Body of pancreas (tissue), 4 donors: ENCODE data around the gene CDH2. TPM values are rescaled to one million over a fixed set of nuclear protein-coding genes. Genes with fewer than 3 reads are reported as not detected.
A peak's percentile ranks its signal among the peaks of the same experiment; 100 is the strongest.

Experiments
- ATAC-seq: fragments of 150-250 bp; one replicate; pipeline ENCODE4 v1.9.1; 2016
- DNase-seq, 4 donors: peaks; one replicate each; pipeline ENCODE4 v3.0.0-alpha.2; 2019
- H3K27ac ChIP-seq, 4 donors: fragments of 200-600 bp; sonication (generic); 1 replicate in 3 of 4; 2 replicates in 1 of 4; pipeline versions ENCODE4 v1.5.1 to v1.6.1; 2016 to 2019; ENCODE audit warnings: mild to moderate bottlenecking in 1 of 4, mixed read lengths in 1 of 4, moderate library complexity in 1 of 4
- H3K27me3 ChIP-seq, 2 donors: fragments of 200-600 bp; sonication (generic); one replicate each; pipeline ENCODE4 v1.6.0; 2016; ENCODE audit warnings: mild to moderate bottlenecking in 1 of 2
- H3K36me3 ChIP-seq, 2 donors: fragments of 200-600 bp; sonication (generic); replicated peaks in 1 of 2; 2 replicates each; pipeline ENCODE4 v1.5.1; 2016; ENCODE audit warnings: low read depth in 2 of 2; ENCODE audit not compliant: insufficient read depth in 1 of 2
- H3K4me1 ChIP-seq: fragments of 200-600 bp; sonication (generic); one replicate; pipeline ENCODE4 v1.6.0; 2016
- H3K4me3 ChIP-seq, 2 donors: fragments of 200-600 bp; sonication (generic); 1 replicate in 1 of 2; 2 replicates in 1 of 2; pipeline ENCODE4 v1.5.1; 2016 to 2019
- H3K9me3 ChIP-seq, 3 donors: fragments of 200-600 bp; sonication (generic); 1 replicate in 2 of 3; 2 replicates in 1 of 3; pipeline ENCODE4 v1.5.1; 2016
- CTCF ChIP-seq, 7 experiments: fragments of 450-650 bp in 4 of 7; fragments of 200-600 bp in 3 of 7; sonication (generic) in 3 of 7; IDR thresholded peaks; one replicate each; pipeline ENCODE4 v1.5.1; 2016 to 2019; ENCODE audit warnings: antibody characterized with exemption in 7 of 7
- POLR2A ChIP-seq, 3 donors: fragments of 450-650 bp; IDR thresholded peaks; one replicate each; pipeline ENCODE4 v1.6.1; 2016; ENCODE audit warnings: antibody characterized with exemption in 3 of 3, mild to moderate bottlenecking in 2 of 3
- WGBS, 2 donors: methylation state at CpG; one replicate each; pipeline ENCODE4 v1.1.5; 2017; 5-methylcytosine and 5-hydroxymethylcytosine counted together
- intact Hi-C: fragments of 100-400 bp; cut with DNase I; formaldehyde crosslinking; loops from one replicate; pipeline ENCODE4 v1.15.1; 2023
- total RNA-seq, 2 donors: library from RNA; depleted of rRNA; stranded (reverse); fragments of >200 nt; gene quantifications; one replicate each; pipeline ENCODE4 v1.1.0, GENCODE V29; 2016

Gene CDH2
- total RNA-seq, 2 donors from 2014 or later, result 0.33 to 0.78 TPM

GRCh38 chr18:28189400-28190239 is 12.7 kb upstream of the CDH2 start:
- Histone ChIP-seq H3K4me1 (no peaks in the 10 kb centered on the region), H3K27ac (no peak overlapping the region), H3K4me3 (no peak overlapping the region), H3K36me3 (no peaks in the 10 kb centered on the region), H3K27me3 (no peaks in the 10 kb centered on the region), H3K9me3 (no peaks in the 10 kb centered on the region)
- peak in 6 of 7 experiments; percentile 32 to 68 (median 57) for TF ChIP-seq CTCF (IDR thresholded peaks at IDR 0.05)
- no peak for TF ChIP-seq POLR2A (IDR thresholded peaks at IDR 0.05)
- peak; percentile 69 for ATAC-seq
- intact Hi-C loops, result no loop called here
- WGBS, 2 donors, result 39 to 40% methylated on average over 5 of the region's 5 CpGs
- peak in 3 of 4 donors; percentile 44 to 56 (median 50) for DNase-seq

GRCh38 chr18:28185121-28185520 is 8.2 kb upstream of the CDH2 start:
- no peaks in the 10 kb centered on the region for H3K36me3 ChIP-seq
- no peak overlapping the region for H3K4me3 ChIP-seq
- intact Hi-C loops, result no loop called here
- no peaks in the 10 kb centered on the region for H3K27me3 ChIP-seq
- no peaks in the 10 kb centered on the region for H3K4me1 ChIP-seq
- no peaks in the 10 kb centered on the region for H3K9me3 ChIP-seq
- WGBS, 2 donors, result 32 to 49% methylated on average over 3 of the region's 3 CpGs
- ATAC-seq, result no peak
- no peak overlapping the region for H3K27ac ChIP-seq
- TF ChIP-seq CTCF (IDR thresholded peaks at IDR 0.05), result no peak
- TF ChIP-seq POLR2A (IDR thresholded peaks at IDR 0.05), result no peak
- no peak for DNase-seq

DNA sequence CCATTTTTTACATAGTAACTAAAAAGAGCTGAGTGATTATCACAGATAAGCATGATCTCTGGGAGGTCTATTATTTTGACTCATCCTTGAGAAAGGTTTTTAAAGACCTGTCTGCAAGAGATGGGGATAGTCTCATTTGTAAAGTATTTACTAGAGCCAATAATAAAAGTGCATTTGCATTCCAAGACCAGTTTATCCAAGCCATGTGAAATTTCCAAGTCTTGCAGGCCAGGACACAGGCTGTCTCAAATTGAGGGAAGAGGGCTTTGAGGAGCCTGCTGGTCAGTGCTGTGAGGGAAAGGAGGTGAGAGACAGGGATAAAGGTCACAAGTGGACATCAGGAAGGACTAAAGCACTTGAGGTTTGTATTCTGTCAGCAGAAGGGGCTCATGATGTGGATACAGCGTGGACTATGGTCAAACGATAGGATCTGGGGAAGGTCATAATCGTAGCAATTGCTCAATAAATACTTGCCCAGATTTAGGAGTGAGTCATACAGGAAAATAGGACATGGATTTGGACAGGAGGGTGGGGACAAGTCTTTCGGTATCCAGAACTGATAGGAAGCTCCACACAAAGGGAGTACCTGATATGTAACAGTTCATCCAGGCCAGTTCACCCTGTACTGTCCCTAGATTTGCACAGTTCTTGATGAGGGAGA is 6.6 kb upstream of the CDH2 start:
- 44 to 62% methylated on average over 4 of the region's 4 CpGs for WGBS, 2 donors
- Histone ChIP-seq H3K27ac (no peak overlapping the region), H3K27me3 (no peaks in the 10 kb centered on the region), H3K36me3 (no peaks in the 10 kb centered on the region), H3K4me1 (no peaks in the 10 kb centered on the region), H3K9me3 (no peaks in the 10 kb centered on the region), H3K4me3 (no peak overlapping the region)
- ATAC-seq (no peak), DNase-seq (no peak)
- TF ChIP-seq POLR2A (IDR thresholded peaks at IDR 0.05), result no peak
- TF ChIP-seq CTCF (IDR thresholded peaks at IDR 0.05), result no peak
- intact Hi-C loops, result no loop called here

DNA sequence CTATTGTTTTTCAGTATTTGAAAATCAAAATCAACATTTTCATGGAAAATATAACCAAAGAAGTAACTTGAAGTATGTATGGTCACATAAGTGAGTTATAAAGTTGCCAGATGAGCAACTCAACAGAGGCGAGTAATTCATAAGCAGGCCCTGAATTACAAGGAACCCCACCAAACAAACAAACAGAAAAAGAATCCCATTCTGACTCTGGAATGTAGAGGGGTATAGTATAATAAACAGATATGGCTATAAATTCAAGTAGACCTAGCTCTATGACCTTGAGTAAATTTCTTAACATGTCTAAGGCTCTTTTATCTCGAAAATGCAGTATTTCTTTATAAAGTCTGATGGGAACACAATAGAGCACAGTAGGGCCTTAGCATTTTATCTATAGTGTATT is 4.7 kb upstream of the CDH2 start:
- Histone ChIP-seq H3K4me3 (no peak overlapping the region), H3K27me3 (no peaks in the 10 kb centered on the region), H3K9me3 (no peaks in the 10 kb centered on the region), H3K36me3 (no peaks in the 10 kb centered on the region), H3K4me1 (peaks cover 12% of the 10 kb centered on the region), H3K27ac (no peak overlapping the region)
- DNase-seq (no peak), ATAC-seq (no peak)
- WGBS, 2 donors, result 58 to 59% methylated on average over 2 of the region's 2 CpGs
- intact Hi-C loops, result no loop called here
- TF ChIP-seq POLR2A (IDR thresholded peaks at IDR 0.05) (no peak), CTCF (IDR thresholded peaks at IDR 0.05) (no peak)
